HEK293 (cell line): ENCODE data around the gene CIB1.

ENCODE experiments used
- CTCF ChIA-PET: fragments of 350-600 bp; formaldehyde crosslinking; extraction: SDS; loops from one replicate; lab custom pipeline; 2021; ENCODE audit warnings: antibody characterized with exemption; lab: Yijun Ruan, JAX
- POLR2A ChIA-PET: fragments of 300-600 bp; formaldehyde crosslinking; extraction: SDS; loops from one replicate; lab custom pipeline; 2020; ENCODE audit warnings: antibody characterized with exemption, inconsistent platforms; lab: Yijun Ruan, JAX
- H3K27ac ChIP-seq: fragments of 200-500 bp; sonication (Bioruptor generic); 2 replicates; pipeline ENCODE4 v1.5.1; 2014; ENCODE audit warnings: low read depth, low read length, control low read depth, inconsistent platforms; ENCODE audit errors: extremely low read depth
- H3K36me3 ChIP-seq, 2 experiments: fragments of 200-500 bp in 1 of 2; sonication (Bioruptor generic) in 1 of 2; 1 replicate in 1 of 2; 2 replicates in 1 of 2; pipeline ENCODE4 v1.5.1; 2014 to 2017; ENCODE audit warnings: inconsistent platforms in 2 of 2, low read length in 2 of 2; ENCODE audit not compliant: control insufficient read depth in 2 of 2, insufficient read depth in 1 of 2
- H3K4me1 ChIP-seq: fragments of 200-500 bp; sonication (Bioruptor generic); 2 replicates; pipeline ENCODE4 v1.5.1; 2014; ENCODE audit warnings: mild to moderate bottlenecking, low read length, inconsistent platforms; ENCODE audit not compliant: control insufficient read depth, insufficient read depth
- H3K4me3 ChIP-seq: 2 replicates; pipeline ENCODE4 v1.5.1; 2011; ENCODE audit warnings: low read depth, mild to moderate bottlenecking, control low read depth, low read length, moderate library complexity
- H3K9me3 ChIP-seq: fragments of 200-500 bp; sonication (Bioruptor generic); 2 replicates; pipeline ENCODE4 v1.5.1; 2014; ENCODE audit warnings: low read depth, low read length, inconsistent platforms; ENCODE audit not compliant: control insufficient read depth, insufficient read depth
- BCL6B ChIP-seq: fragments of 450-650 bp; formaldehyde crosslinking; IDR thresholded peaks from 2 replicates; pipeline ENCODE4 v1.5.1; 2017; ENCODE audit warnings: missing biosample characterization, missing genetic modification characterization
- ELK4 ChIP-seq: IDR thresholded peaks from 2 replicates; pipeline ENCODE4 v1.6.1; 2011; ENCODE audit warnings: mild to moderate bottlenecking, low read depth, low read length, borderline replicate concordance
- HIC1 ChIP-seq: fragments of 450-650 bp; formaldehyde crosslinking; IDR thresholded peaks from 2 replicates; pipeline ENCODE4 v1.5.1; 2016; ENCODE audit warnings: missing biosample characterization, missing genetic modification characterization
- KLF10 ChIP-seq: fragments of 450-650 bp; IDR thresholded peaks from 2 replicates; pipeline ENCODE4 v1.5.1; 2018; ENCODE audit warnings: missing biosample characterization, mild to moderate bottlenecking, missing genetic modification characterization
- OVOL3 ChIP-seq: fragments of 450-650 bp; formaldehyde crosslinking; IDR thresholded peaks from 2 replicates; pipeline ENCODE4 v1.5.1; 2016; ENCODE audit warnings: missing biosample characterization, missing genetic modification characterization
- PRDM1 ChIP-seq: fragments of 450-650 bp; formaldehyde crosslinking; IDR thresholded peaks from 2 replicates; pipeline ENCODE4; 2016; ENCODE audit warnings: missing biosample characterization, missing genetic modification characterization
- SCRT2 ChIP-seq: fragments of 450-650 bp; formaldehyde crosslinking; IDR thresholded peaks from 2 replicates; pipeline ENCODE4 v1.5.1; 2016; ENCODE audit warnings: missing biosample characterization, missing genetic modification characterization
- ZBTB1 ChIP-seq: fragments of 450-650 bp; formaldehyde crosslinking; IDR thresholded peaks from 2 replicates; pipeline ENCODE4 v1.5.1; 2016; ENCODE audit warnings: missing biosample characterization, missing genetic modification characterization
- ZNF138 ChIP-seq: fragments of 450-650 bp; formaldehyde crosslinking; IDR thresholded peaks from 2 replicates; pipeline ENCODE4 v1.5.1; 2016; ENCODE audit warnings: missing biosample characterization, missing genetic modification characterization, borderline replicate concordance
- ZNF214 ChIP-seq: fragments of 450-650 bp; formaldehyde crosslinking; IDR thresholded peaks from 2 replicates; pipeline ENCODE4 v1.5.1; 2017; ENCODE audit warnings: missing biosample characterization, mild to moderate bottlenecking, missing genetic modification characterization, borderline replicate concordance
- ZNF311 ChIP-seq: fragments of 450-650 bp; formaldehyde crosslinking; IDR thresholded peaks from 2 replicates; pipeline ENCODE4 v1.5.1; 2017; ENCODE audit warnings: missing biosample characterization, missing genetic modification characterization, borderline replicate concordance
- ZNF341 ChIP-seq: fragments of 450-650 bp; formaldehyde crosslinking; IDR thresholded peaks from 2 replicates; pipeline ENCODE4; 2016; ENCODE audit warnings: low read depth, missing biosample characterization, missing genetic modification characterization
- ZNF549 ChIP-seq: fragments of 450-650 bp; IDR thresholded peaks from 2 replicates; pipeline ENCODE4 v1.5.1; 2018; ENCODE audit warnings: missing biosample characterization, missing genetic modification characterization, mild to moderate bottlenecking, inconsistent platforms, moderate library complexity
- ZNF600 ChIP-seq: fragments of 450-650 bp; formaldehyde crosslinking; IDR thresholded peaks from 2 replicates; pipeline ENCODE4 v1.5.1; 2016; ENCODE audit warnings: missing biosample characterization, missing genetic modification characterization
- ZNF776 ChIP-seq: fragments of 450-650 bp; formaldehyde crosslinking; IDR thresholded peaks from 2 replicates; pipeline ENCODE4 v1.5.0; 2017; ENCODE audit warnings: missing biosample characterization, missing genetic modification characterization, borderline replicate concordance
- ZNF777 ChIP-seq: fragments of 450-650 bp; formaldehyde crosslinking; IDR thresholded peaks from 2 replicates; pipeline ENCODE4 v1.5.1; 2017; ENCODE audit warnings: missing biosample characterization, missing genetic modification characterization, borderline replicate concordance
- ZNF791 ChIP-seq: fragments of 450-650 bp; formaldehyde crosslinking; IDR thresholded peaks from 2 replicates; pipeline ENCODE4 v1.5.1; 2016; ENCODE audit warnings: missing biosample characterization, missing genetic modification characterization

The CIB1 gene

DNA sequence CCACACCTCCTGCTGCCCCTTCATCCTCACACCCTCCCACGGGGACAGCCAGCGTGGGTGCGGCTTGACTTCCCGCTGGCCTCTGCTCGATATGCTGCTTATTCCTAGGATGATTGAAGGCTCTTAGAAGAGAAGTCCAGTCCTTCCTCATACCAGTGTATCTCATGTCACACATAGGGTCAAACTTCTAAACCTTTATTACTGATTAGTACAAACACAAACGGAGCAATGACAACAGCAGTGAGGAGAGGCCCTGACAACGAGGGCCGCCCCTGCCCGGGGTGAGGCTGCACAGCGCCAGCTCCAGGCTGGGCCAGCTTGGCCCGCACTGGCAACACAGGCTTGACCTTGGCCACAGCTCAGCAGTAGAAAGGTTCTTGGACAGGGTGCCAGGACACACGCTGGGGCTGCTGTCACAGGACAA lies 3.7 kb downstream of the CIB1 start (continued):
- TF ChIP-seq ELK4 (no peak), ZNF214 (tag by site-specific recombination) (no peak), ZNF777 (tag by site-specific recombination) (no peak), OVOL3 (tag by site-specific recombination) (no peak), PRDM1 (tag by site-specific recombination) (no peak), SCRT2 (tag by site-specific recombination) (no peak), ZNF776 (tag by site-specific recombination) (no peak), ZBTB1 (tag by site-specific recombination) (no peak), ZNF549 (tag by site-specific recombination) (no peak)

GRCh38 chr15:90228960-90229359 lies 4.8 kb downstream of the CIB1 start:
- peaks cover 10 to 74% of the 10 kb centered on the region in 2 experiments; a peak in 2 of 3 replicates for H3K36me3 ChIP-seq
- CTCF ChIA-PET = interaction anchor here (1.0 kb wide), 2 partner anchors 65 to 153 kb away, joined by 3 to 5 read pairs; no protein-coding TSS in a partner anchor
- H3K4me1 ChIP-seq = peaks cover 6% of the 10 kb centered on the region; the same call in 1 of the 2 replicates
- no peak overlapping the region for H3K27ac ChIP-seq
- no peak overlapping the region for H3K4me3 ChIP-seq
- POLR2A ChIA-PET = no interaction called here
- H3K9me3 ChIP-seq = no peaks in the 10 kb centered on the region
- TF ChIP-seq KLF10 (tag by site-specific recombination) (no peak), ZNF600 (tag by site-specific recombination) (0 out of 2 replicates have a peak, but pooled peaks have one; percentile 20), ZNF341 (tag by site-specific recombination) (no peak), BCL6B (tag by site-specific recombination) (no peak), ZNF138 (tag by site-specific recombination) (no peak), ZNF791 (tag by site-specific recombination) (no peak)

GRCh38 chr15:90227816-90228772 lies 5.6 kb downstream of the CIB1 start:
- TF ChIP-seq ZNF311 (tag by site-specific recombination) (no peak), HIC1 (tag by site-specific recombination) (0 out of 2 replicates have a peak, but pooled peaks have one; percentile 14)
- CTCF ChIA-PET = interaction anchor here (0.7 to 1.0 kb wide), 3 partner anchors 59 to 152 kb away, joined by 3 to 5 read pairs (median 3); no protein-coding TSS in a partner anchor

More at GRCh38 chr15:90227816-90228772, 5.6 kb downstream of the CIB1 start:
- Histone ChIP-seq H3K4me1 (peaks cover 6% of the 10 kb centered on the region; the same call in 1 of the 2 replicates), H3K9me3 (no peaks in the 10 kb centered on the region), H3K4me3 (no peak overlapping the region), H3K27ac (no peak overlapping the region), H3K36me3 (peaks cover 10 to 82% of the 10 kb centered on the region in 2 experiments; a peak in 2 of 3 replicates)
- POLR2A ChIA-PET = interaction anchor here (0.5 to 1.1 kb wide), 2 partner anchors 21 to 106 kb away, joined by 3 to 5 read pairs; partner anchors contain the start of gene TTLL13
